Activated B cell treated with CpG ODN at 0.5 μM for 24 hours (primary cell): ENCODE measurements around the gene ACVR2B. TPM values are rescaled to one million over a fixed set of nuclear protein-coding genes. Genes with fewer than 3 reads are reported as not detected.

Experiments used
- ATAC-seq: fragments of 200-7000 bp; cut with Tn5 transposase; one replicate; pipeline ENCODE4 v1.10.0; 2021; ENCODE audit warnings: low read depth, mild to moderate bottlenecking, moderate library complexity
- CTCF ChIA-PET: fragments of 350-600 bp; sonication (Branson Sonifier 250); formaldehyde crosslinking; loops from one replicate; lab custom pipeline; 2021; ENCODE audit warnings: antibody characterized with exemption; lab: Charles Lee
- POLR2A ChIA-PET: fragments of 350-600 bp; sonication (Branson Sonifier 250); formaldehyde crosslinking; loops from one replicate; lab custom pipeline; 2021; ENCODE audit warnings: antibody characterized with exemption; lab: Charles Lee
- DNase-seq: peaks from one replicate; pipeline ENCODE4 v3.0.0; 2022
- H3K27ac Mint-ChIP-seq: one replicate; pipeline ENCODE4 v1.8.0; 2020; ENCODE audit warnings: mixed read lengths
- H3K27me3 Mint-ChIP-seq: one replicate; pipeline ENCODE4 v1.8.0; 2021; ENCODE audit warnings: mixed read lengths
- H3K36me3 Mint-ChIP-seq: one replicate; pipeline ENCODE4 v1.8.0; 2021; ENCODE audit warnings: low read depth, mixed read lengths
- H3K4me1 Mint-ChIP-seq: one replicate; pipeline ENCODE4 v1.8.0; 2021; ENCODE audit warnings: mixed read lengths
- H3K4me3 Mint-ChIP-seq: one replicate; pipeline ENCODE4 v1.8.0; 2020; ENCODE audit warnings: mild to moderate bottlenecking, mixed read lengths
- H3K9me3 Mint-ChIP-seq: one replicate; pipeline ENCODE4 v1.8.0; 2020; ENCODE audit warnings: mixed read lengths
- CTCF ChIP-seq: fragments of 200-600 bp; IDR thresholded peaks from one replicate; pipeline ENCODE4 v1.8.0; 2022; ENCODE audit warnings: antibody characterized with exemption, mild to moderate bottlenecking
- intact Hi-C: fragments of 100-400 bp; cut with micrococcal nuclease; formaldehyde crosslinking; loops from one replicate; pipeline ENCODE4 v1.15.1; 2024
- total RNA-seq: library from RNA; stranded (reverse); gene quantifications from 2 replicates; pipeline ENCODE4 v1.2.3, GENCODE V29; 2022

Gene ACVR2B
- total RNA-seq, 1 donor from 2014 or later, result 1.4 TPM

DNA sequence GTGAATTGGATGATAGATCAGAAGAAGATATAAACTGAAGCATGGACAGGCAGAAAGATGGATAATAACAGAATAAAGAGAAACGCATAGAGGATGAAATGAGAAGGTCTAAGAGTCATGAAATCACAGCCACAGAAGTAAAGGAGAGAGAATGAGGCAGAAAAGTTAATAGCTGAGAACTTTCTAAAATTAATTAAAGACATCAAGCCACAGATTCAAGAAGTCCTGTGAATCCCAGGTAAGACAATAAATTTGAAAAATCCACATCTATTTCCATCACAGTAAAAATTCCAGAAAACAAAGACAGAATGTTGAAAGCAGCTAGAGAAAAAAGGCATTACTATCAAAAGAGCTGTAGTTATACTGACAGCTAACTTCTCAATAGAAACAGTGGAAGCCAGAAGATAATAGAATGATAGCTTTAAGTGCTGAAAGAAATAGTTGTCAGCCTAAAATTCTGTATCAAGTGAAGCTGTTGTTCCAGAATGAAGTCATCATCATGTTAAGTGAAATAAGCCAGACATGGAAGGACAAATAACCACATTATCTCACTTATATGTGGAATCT is 12.0 kb downstream of the ACVR2B start:
- POLR2A ChIA-PET, result no interaction called here
- CTCF ChIA-PET, result no interaction called here
- H3K27me3 Mint-ChIP-seq, result no peaks in the 10 kb centered on the region
- DNase-seq (no peak), ATAC-seq (no peak)
- H3K27ac Mint-ChIP-seq, result no peak overlapping the region
- peaks cover 19% of the 10 kb centered on the region for H3K9me3 Mint-ChIP-seq
- TF ChIP-seq CTCF, result no peak
- intact Hi-C loops, result no loop called here
- peaks cover 3% of the 10 kb centered on the region for H3K36me3 Mint-ChIP-seq
- no peak overlapping the region for H3K4me3 Mint-ChIP-seq
- H3K4me1 Mint-ChIP-seq, result no peaks in the 10 kb centered on the region

GRCh38 chr3:38468765-38469164 is 15.1 kb downstream of the ACVR2B start:
- DNase-seq, result no peak
- peaks cover 3% of the 10 kb centered on the region for H3K36me3 Mint-ChIP-seq
- no peaks in the 10 kb centered on the region for H3K27me3 Mint-ChIP-seq
- no peak for TF ChIP-seq CTCF
- no peak overlapping the region for H3K27ac Mint-ChIP-seq
- ATAC-seq, result no peak
- no peak overlapping the region for H3K4me3 Mint-ChIP-seq
- CTCF ChIA-PET, result no interaction called here
- intact Hi-C loops, result no loop called here
- H3K4me1 Mint-ChIP-seq, result no peaks in the 10 kb centered on the region
- peaks cover 19% of the 10 kb centered on the region for H3K9me3 Mint-ChIP-seq
- POLR2A ChIA-PET, result no interaction called here

- H3K4me1 Mint-ChIP-seq, result no peaks in the 10 kb centered on the region
- H3K27me3 Mint-ChIP-seq, result no peaks in the 10 kb centered on the region
- POLR2A ChIA-PET, result no interaction called here
- intact Hi-C loops, result no loop called here
- TF ChIP-seq CTCF, result no peak
- H3K36me3 Mint-ChIP-seq, result peaks cover 3% of the 10 kb centered on the region
- ATAC-seq (no peak), DNase-seq (no peak)
- no peak overlapping the region for H3K4me3 Mint-ChIP-seq
- H3K27ac Mint-ChIP-seq, result no peak overlapping the region
- CTCF ChIA-PET, result no interaction called here
- peaks cover 19% of the 10 kb centered on the region for H3K9me3 Mint-ChIP-seq
These were observed 16.2 kb downstream of the ACVR2B start for GRCh38 chr3:38469852-38470251.

DNA sequence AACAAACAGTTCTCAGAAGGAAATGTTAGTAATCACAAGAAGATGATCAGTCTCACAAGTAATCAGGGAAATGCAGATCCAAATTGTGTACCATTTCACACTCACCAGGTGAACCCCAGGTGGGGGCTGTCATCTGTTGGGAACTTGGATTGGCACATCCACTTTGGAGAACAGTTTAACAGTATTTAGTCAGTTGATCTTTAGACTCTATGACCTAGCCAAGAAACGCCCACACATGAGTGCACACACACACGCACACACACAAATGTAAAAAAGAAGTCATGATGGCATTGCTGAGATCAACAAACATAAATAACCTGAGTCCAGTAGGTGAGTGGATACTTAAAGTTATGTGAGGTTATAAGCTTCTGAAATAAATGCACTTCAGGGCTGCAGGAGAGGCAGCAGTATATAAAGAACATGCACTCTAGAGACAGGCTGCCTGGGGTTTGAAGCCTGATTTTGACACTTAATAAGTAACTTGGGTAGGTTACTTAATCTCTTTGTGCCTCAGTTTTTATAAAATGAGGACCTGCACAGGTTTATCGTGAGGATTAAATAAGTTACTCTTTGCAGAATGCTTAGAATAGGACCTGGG is 17.7 kb downstream of the ACVR2B start:
- no peak overlapping the region for H3K4me3 Mint-ChIP-seq
- intact Hi-C loops, result no loop called here
- POLR2A ChIA-PET, result no interaction called here
- no peak overlapping the region for H3K27ac Mint-ChIP-seq
- peaks cover 14% of the 10 kb centered on the region for H3K9me3 Mint-ChIP-seq
- H3K36me3 Mint-ChIP-seq, result peaks cover 3% of the 10 kb centered on the region
- DNase-seq (no peak), ATAC-seq (no peak)
- CTCF ChIA-PET, result no interaction called here
- no peaks in the 10 kb centered on the region for H3K4me1 Mint-ChIP-seq
- TF ChIP-seq CTCF, result no peak
- H3K27me3 Mint-ChIP-seq, result no peaks in the 10 kb centered on the region

DNA sequence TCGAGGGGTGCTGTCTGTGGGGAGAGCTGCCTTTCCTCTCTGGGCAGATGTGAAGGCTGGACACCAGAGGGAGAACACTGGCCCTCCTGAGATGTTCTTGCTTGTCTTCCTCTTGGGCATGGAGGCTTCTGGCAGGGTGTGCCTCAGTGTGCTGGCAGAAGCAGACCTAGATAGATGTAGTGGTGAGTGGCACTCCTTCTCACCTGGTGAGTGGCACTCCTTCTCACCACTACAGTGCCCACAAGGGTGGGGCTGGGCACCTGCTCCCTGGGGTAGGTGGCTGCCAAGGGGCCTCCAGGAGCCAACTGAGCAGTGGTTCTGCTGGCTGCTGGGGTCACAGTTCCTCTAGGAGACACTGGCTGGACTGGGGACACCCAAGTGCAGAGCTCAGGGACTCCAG is 18.7 kb downstream of the ACVR2B start:
- TF ChIP-seq CTCF, result no peak
- no peak for ATAC-seq
- no peak for DNase-seq
- ChIA-PET POLR2A (no interaction called here), CTCF (interaction anchor here (0.6 kb wide), 1 partner anchor 11 kb away, joined by 3 read pairs; no protein-coding TSS in a partner anchor)
- intact Hi-C loops, result no loop called here
- H3K4me3 Mint-ChIP-seq, result no peak overlapping the region
- H3K27me3 Mint-ChIP-seq, result no peaks in the 10 kb centered on the region
- peaks cover 3% of the 10 kb centered on the region for H3K36me3 Mint-ChIP-seq
- H3K27ac Mint-ChIP-seq, result no peak overlapping the region
- H3K9me3 Mint-ChIP-seq, result peaks cover 14% of the 10 kb centered on the region
- H3K4me1 Mint-ChIP-seq, result no peaks in the 10 kb centered on the region
